Sigmoid colon (tissue), 7 donors: ENCODE measurements around the gene FAM90A26. TPM values are rescaled to one million over a fixed set of nuclear protein-coding genes. Genes with fewer than 3 reads are reported as not detected.

ENCODE experiments used
- polyA plus RNA-seq, 3 donors: library from polyadenylated mRNA; stranded (reverse); fragments of 200-250 nt; gene quantifications; one replicate each; pipeline ENCODE4 v1.2.3, GENCODE V29; 2013
- total RNA-seq, 4 donors: library from RNA; depleted of rRNA; stranded (reverse); fragments of >200 nt; gene quantifications; one replicate each; pipeline ENCODE4 v1.1.0, GENCODE V29; 2016
- donor health status: healthy with polysubstance abuse.
- donor health status: Bipolar disorder and iron deficiency.
- donor health status: healthy.

Gene FAM90A26
- total and polyA plus RNA-seq, 7 donors = not detected

Other genes starting within 250 kb of the FAM90A26 start
- not detected for gene USP17L10, start 40.2 kb downstream of the FAM90A26 start, total RNA-seq
- not detected for gene USP17L10, start 40.2 kb downstream of the FAM90A26 start, polyA plus RNA-seq
- gene USP17L11, start 45.0 kb downstream of the FAM90A26 start, total RNA-seq = not detected
- gene USP17L11, start 45.0 kb downstream of the FAM90A26 start, polyA plus RNA-seq = not detected
- gene USP17L12, start 49.7 kb downstream of the FAM90A26 start, total RNA-seq = not detected
- not detected for gene USP17L12, start 49.7 kb downstream of the FAM90A26 start, polyA plus RNA-seq
- gene USP17L13, start 54.5 kb downstream of the FAM90A26 start, total RNA-seq = not detected
- not detected for gene USP17L13, start 54.5 kb downstream of the FAM90A26 start, polyA plus RNA-seq
- not detected for gene USP17L15, start 64.0 kb downstream of the FAM90A26 start, total RNA-seq
- gene USP17L15, start 64.0 kb downstream of the FAM90A26 start, polyA plus RNA-seq = not detected
- not detected for gene USP17L17, start 73.5 kb downstream of the FAM90A26 start, total RNA-seq
- not detected for gene USP17L17, start 73.5 kb downstream of the FAM90A26 start, polyA plus RNA-seq
- gene USP17L18, start 78.2 kb downstream of the FAM90A26 start, total RNA-seq = not detected
- gene USP17L18, start 78.2 kb downstream of the FAM90A26 start, polyA plus RNA-seq = not detected
- gene USP17L19, start 83.0 kb downstream of the FAM90A26 start, total RNA-seq = not detected
- not detected for gene USP17L19, start 83.0 kb downstream of the FAM90A26 start, polyA plus RNA-seq
- gene USP17L20, start 87.7 kb downstream of the FAM90A26 start, total RNA-seq = not detected
- gene USP17L20, start 87.7 kb downstream of the FAM90A26 start, polyA plus RNA-seq = not detected
- not detected for gene USP17L21, start 92.5 kb downstream of the FAM90A26 start, total RNA-seq
- gene USP17L21, start 92.5 kb downstream of the FAM90A26 start, polyA plus RNA-seq = not detected
- gene USP17L22, start 97.2 kb downstream of the FAM90A26 start, total RNA-seq = not detected
- gene USP17L22, start 97.2 kb downstream of the FAM90A26 start, polyA plus RNA-seq = not detected
- not detected for gene USP17L24, start 154.8 kb downstream of the FAM90A26 start, total RNA-seq
- not detected for gene USP17L24, start 154.8 kb downstream of the FAM90A26 start, polyA plus RNA-seq
- not detected for gene USP17L25, start 159.5 kb downstream of the FAM90A26 start, total RNA-seq
- gene USP17L25, start 159.5 kb downstream of the FAM90A26 start, polyA plus RNA-seq = not detected
- not detected for gene USP17L26, start 164.2 kb downstream of the FAM90A26 start, total RNA-seq
- not detected for gene USP17L26, start 164.2 kb downstream of the FAM90A26 start, polyA plus RNA-seq
- gene USP17L5, start 169.0 kb downstream of the FAM90A26 start, total RNA-seq = not detected
- gene USP17L5, start 169.0 kb downstream of the FAM90A26 start, polyA plus RNA-seq = not detected
- gene USP17L27, start 173.7 kb downstream of the FAM90A26 start, total RNA-seq = not detected
- not detected for gene USP17L27, start 173.7 kb downstream of the FAM90A26 start, polyA plus RNA-seq
- gene USP17L28, start 178.5 kb downstream of the FAM90A26 start, total RNA-seq = not detected
- not detected for gene USP17L28, start 178.5 kb downstream of the FAM90A26 start, polyA plus RNA-seq
- gene USP17L29, start 183.2 kb downstream of the FAM90A26 start, total RNA-seq = not detected
- gene USP17L29, start 183.2 kb downstream of the FAM90A26 start, polyA plus RNA-seq = not detected
- gene USP17L30, start 192.7 kb downstream of the FAM90A26 start, total RNA-seq = not detected
- gene USP17L30, start 192.7 kb downstream of the FAM90A26 start, polyA plus RNA-seq = not detected